Measurements from ENCODE around the gene INTS3. TPM values are rescaled to one million over a fixed set of nuclear protein-coding genes. Genes with fewer than 3 reads are reported as not detected.
A peak's percentile ranks its signal among the peaks of the same experiment; 100 is the strongest.

INTS3 gene
- total RNA-seq, 1 donor from 2014 or later = 39.5 TPM

GRCh38 chr1:153679337-153680119 is 48.3 kb upstream of the INTS3 start:
- Histone ChIP-seq H3K9me3 (ENCODE audit: insufficient read depth, low read depth, low read length) (no peaks in the 10 kb centered on the region), H3K27me3 (ENCODE audit: insufficient read depth, low read length) (peaks cover 43% of the 10 kb centered on the region), H3K4me3 (ENCODE audit: insufficient read depth, low read depth, low read length) (peak overlapping the region; percentile 44), H3K4me2 (ENCODE audit: low read length) (peak overlapping the region; percentile 84), H4K20me1 (ENCODE audit: insufficient read depth, low read length) (no peaks in the 10 kb centered on the region), H3K4me1 (ENCODE audit: insufficient read depth, low read length) (peaks cover 16% of the 10 kb centered on the region), H3K79me2 (ENCODE audit: insufficient read depth, low read length) (no peaks in the 10 kb centered on the region), H3K36me3 (ENCODE audit: insufficient read depth, low read length) (no peaks in the 10 kb centered on the region), H2AFZ (ENCODE audit: low read depth, low read length) (peak overlapping the region; percentile 69), H3K27ac (ENCODE audit: low read depth, low read length) (no peak overlapping the region), H3K9ac (ENCODE audit: low read length) (no peak overlapping the region)
- Mint-ChIP-seq H3K4me3 (ENCODE audit: unreplicated experiment) (peak overlapping the region; percentile 22), H3K27me3 (ENCODE audit: low read depth, unreplicated experiment) (peaks cover 52% of the 10 kb centered on the region), H3K4me1 (ENCODE audit: low read depth, unreplicated experiment) (peaks cover 11% of the 10 kb centered on the region), H3K27ac (ENCODE audit: unreplicated experiment) (no peak overlapping the region), H3K9me3 (ENCODE audit: unreplicated experiment) (peaks cover 2% of the 10 kb centered on the region), H3K36me3 (ENCODE audit: low read depth, unreplicated experiment) (no peaks in the 10 kb centered on the region)
- no peak for DNase-seq (ENCODE audit: low read depth)
- no peak for FAIRE-seq
- TF ChIP-seq EZH2 (IDR thresholded peaks at IDR 0.05; ENCODE audit: insufficient read depth, low read length) = peak; percentile 89
- TF ChIP-seq, protein P1, sequence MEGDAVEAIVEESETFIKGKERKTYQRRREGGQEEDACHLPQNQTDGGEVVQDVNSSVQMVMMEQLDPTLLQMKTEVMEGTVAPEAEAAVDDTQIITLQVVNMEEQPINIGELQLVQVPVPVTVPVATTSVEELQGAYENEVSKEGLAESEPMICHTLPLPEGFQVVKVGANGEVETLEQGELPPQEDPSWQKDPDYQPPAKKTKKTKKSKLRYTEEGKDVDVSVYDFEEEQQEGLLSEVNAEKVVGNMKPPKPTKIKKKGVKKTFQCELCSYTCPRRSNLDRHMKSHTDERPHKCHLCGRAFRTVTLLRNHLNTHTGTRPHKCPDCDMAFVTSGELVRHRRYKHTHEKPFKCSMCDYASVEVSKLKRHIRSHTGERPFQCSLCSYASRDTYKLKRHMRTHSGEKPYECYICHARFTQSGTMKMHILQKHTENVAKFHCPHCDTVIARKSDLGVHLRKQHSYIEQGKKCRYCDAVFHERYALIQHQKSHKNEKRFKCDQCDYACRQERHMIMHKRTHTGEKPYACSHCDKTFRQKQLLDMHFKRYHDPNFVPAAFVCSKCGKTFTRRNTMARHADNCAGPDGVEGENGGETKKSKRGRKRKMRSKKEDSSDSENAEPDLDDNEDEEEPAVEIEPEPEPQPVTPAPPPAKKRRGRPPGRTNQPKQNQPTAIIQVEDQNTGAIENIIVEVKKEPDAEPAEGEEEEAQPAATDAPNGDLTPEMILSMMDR (IDR thresholded peaks at IDR 0.05; ENCODE audit: insufficient read depth, low read depth, low read length) = no peak

GRCh38 chr1:153680120-153680403 is 47.8 kb upstream of the INTS3 start:
- TF ChIP-seq, protein P1 (IDR thresholded peaks at IDR 0.05; ENCODE audit: insufficient read depth, low read depth, low read length) = no peak
- no peak for TF ChIP-seq EZH2 (IDR thresholded peaks at IDR 0.05; ENCODE audit: insufficient read depth, low read length)
- H3K9ac ChIP-seq (ENCODE audit: low read length) = no peak overlapping the region
- no peaks in the 10 kb centered on the region for H3K9me3 ChIP-seq (ENCODE audit: insufficient read depth, low read depth, low read length)

GRCh38 chr1:153682730-153683129 is 45.1 kb upstream of the INTS3 start:
- H3K27ac Mint-ChIP-seq (ENCODE audit: unreplicated experiment) = no peak overlapping the region
- no peak overlapping the region for H3K4me3 ChIP-seq (ENCODE audit: insufficient read depth, low read depth, low read length)
- H3K4me1 Mint-ChIP-seq (ENCODE audit: low read depth, unreplicated experiment) = peaks cover 14% of the 10 kb centered on the region
- no peaks in the 10 kb centered on the region for H4K20me1 ChIP-seq (ENCODE audit: insufficient read depth, low read length)
- no peaks in the 10 kb centered on the region for H3K36me3 Mint-ChIP-seq (ENCODE audit: low read depth, unreplicated experiment)
- H3K9me3 ChIP-seq (ENCODE audit: insufficient read depth, low read depth, low read length) = no peaks in the 10 kb centered on the region
- no peak for FAIRE-seq
- DNase-seq (ENCODE audit: low read depth) = no peak
- H3K4me2 ChIP-seq (ENCODE audit: low read length) = no peak overlapping the region
- H2AFZ ChIP-seq (ENCODE audit: low read depth, low read length) = no peak overlapping the region
- H3K4me1 ChIP-seq (ENCODE audit: insufficient read depth, low read length) = peaks cover 16% of the 10 kb centered on the region
- no peak overlapping the region for H3K9ac ChIP-seq (ENCODE audit: low read length)
- no peak overlapping the region for H3K4me3 Mint-ChIP-seq (ENCODE audit: unreplicated experiment)
- H3K27me3 Mint-ChIP-seq (ENCODE audit: low read depth, unreplicated experiment) = peaks cover 56% of the 10 kb centered on the region
- TF ChIP-seq EZH2 (IDR thresholded peaks at IDR 0.05; ENCODE audit: insufficient read depth, low read length) = no peak
- TF ChIP-seq, protein P1 (IDR thresholded peaks at IDR 0.05; ENCODE audit: insufficient read depth, low read depth, low read length) = no peak
- H3K27ac ChIP-seq (ENCODE audit: low read depth, low read length) = no peak overlapping the region
- no peaks in the 10 kb centered on the region for H3K36me3 ChIP-seq (ENCODE audit: insufficient read depth, low read length)
- peaks cover 48% of the 10 kb centered on the region for H3K27me3 ChIP-seq (ENCODE audit: insufficient read depth, low read length)
- H3K9me3 Mint-ChIP-seq (ENCODE audit: unreplicated experiment) = peaks cover 2% of the 10 kb centered on the region
- H3K79me2 ChIP-seq (ENCODE audit: insufficient read depth, low read length) = no peaks in the 10 kb centered on the region

More at GRCh38 chr1:153680120-153680403, 47.8 kb upstream of the INTS3 start:
- H3K9me3 Mint-ChIP-seq (ENCODE audit: unreplicated experiment) = peaks cover 2% of the 10 kb centered on the region
- Histone ChIP-seq H4K20me1 (ENCODE audit: insufficient read depth, low read length) (no peaks in the 10 kb centered on the region), H3K4me3 (ENCODE audit: insufficient read depth, low read depth, low read length) (no peak overlapping the region), H3K4me1 (ENCODE audit: insufficient read depth, low read length) (peaks cover 16% of the 10 kb centered on the region), H3K79me2 (ENCODE audit: insufficient read depth, low read length) (no peaks in the 10 kb centered on the region), H3K4me2 (ENCODE audit: low read length) (peak overlapping the region; percentile 84), H3K36me3 (ENCODE audit: insufficient read depth, low read length) (no peaks in the 10 kb centered on the region), H2AFZ (ENCODE audit: low read depth, low read length) (no peak overlapping the region), H3K27ac (ENCODE audit: low read depth, low read length) (no peak overlapping the region), H3K27me3 (ENCODE audit: insufficient read depth, low read length) (peaks cover 44% of the 10 kb centered on the region)
- H3K27me3 Mint-ChIP-seq (ENCODE audit: low read depth, unreplicated experiment) = peaks cover 52% of the 10 kb centered on the region
- FAIRE-seq (no peak), DNase-seq (ENCODE audit: low read depth) (no peak)
- H3K27ac Mint-ChIP-seq (ENCODE audit: unreplicated experiment) = no peak overlapping the region
- peaks cover 13% of the 10 kb centered on the region for H3K4me1 Mint-ChIP-seq (ENCODE audit: low read depth, unreplicated experiment)
- H3K4me3 Mint-ChIP-seq (ENCODE audit: unreplicated experiment) = peak overlapping the region; percentile 69
- H3K36me3 Mint-ChIP-seq (ENCODE audit: low read depth, unreplicated experiment) = no peaks in the 10 kb centered on the region
